Central memory CD8-positive, alpha-beta T cell (primary cell): ENCODE measurements around the gene TTC17.

Experiments
- ATAC-seq: fragments of 150-1000 bp; cut with Tn5 transposase; replicated peaks from 2 replicates; pipeline ENCODE4 v1.10.0; 2022; ENCODE audit warnings: mild to moderate bottlenecking, moderate FRiP score, moderate number of reproducible peaks; ENCODE audit not compliant: poor library complexity, severe bottlenecking; ENCODE audit errors: extremely low read depth
- DNase-seq, 2 donors: peaks; one replicate each; pipeline ENCODE4 v3.0.0; 2021; ENCODE audit warnings: low spot score in 2 of 2
- H3K27ac Mint-ChIP-seq: one replicate; pipeline ENCODE4 v1.8.0; 2022; ENCODE audit warnings: low read depth, mild to moderate bottlenecking, moderate library complexity, mixed read lengths
- H3K27me3 Mint-ChIP-seq: one replicate; pipeline ENCODE4 v1.8.0; 2022; ENCODE audit warnings: mixed read lengths
- H3K36me3 Mint-ChIP-seq: one replicate; pipeline ENCODE4 v1.8.0; 2022; ENCODE audit warnings: mild to moderate bottlenecking, moderate library complexity, mixed read lengths; ENCODE audit not compliant: insufficient read depth
- H3K4me1 Mint-ChIP-seq: one replicate; pipeline ENCODE4 v1.8.0; 2022; ENCODE audit warnings: mixed read lengths
- H3K4me3 Mint-ChIP-seq: one replicate; pipeline ENCODE4 v1.8.0; 2022; ENCODE audit warnings: mild to moderate bottlenecking, moderate library complexity, mixed read lengths
- H3K9me3 Mint-ChIP-seq: one replicate; pipeline ENCODE4 v1.8.0; 2022; ENCODE audit warnings: mixed read lengths

Gene TTC17

GRCh38 chr11:43359422-43359818 lies 700 bp downstream of the TTC17 start:
- ATAC-seq (peak; percentile 38), DNase-seq (no peak)
- Mint-ChIP-seq H3K27ac (peak overlapping the region; percentile 99), H3K9me3 (no peaks in the 10 kb centered on the region), H3K36me3 (peaks cover 20% of the 10 kb centered on the region), H3K27me3 (no peaks in the 10 kb centered on the region), H3K4me3 (peak overlapping the region; percentile 97), H3K4me1 (peaks cover 42% of the 10 kb centered on the region)

DNA sequence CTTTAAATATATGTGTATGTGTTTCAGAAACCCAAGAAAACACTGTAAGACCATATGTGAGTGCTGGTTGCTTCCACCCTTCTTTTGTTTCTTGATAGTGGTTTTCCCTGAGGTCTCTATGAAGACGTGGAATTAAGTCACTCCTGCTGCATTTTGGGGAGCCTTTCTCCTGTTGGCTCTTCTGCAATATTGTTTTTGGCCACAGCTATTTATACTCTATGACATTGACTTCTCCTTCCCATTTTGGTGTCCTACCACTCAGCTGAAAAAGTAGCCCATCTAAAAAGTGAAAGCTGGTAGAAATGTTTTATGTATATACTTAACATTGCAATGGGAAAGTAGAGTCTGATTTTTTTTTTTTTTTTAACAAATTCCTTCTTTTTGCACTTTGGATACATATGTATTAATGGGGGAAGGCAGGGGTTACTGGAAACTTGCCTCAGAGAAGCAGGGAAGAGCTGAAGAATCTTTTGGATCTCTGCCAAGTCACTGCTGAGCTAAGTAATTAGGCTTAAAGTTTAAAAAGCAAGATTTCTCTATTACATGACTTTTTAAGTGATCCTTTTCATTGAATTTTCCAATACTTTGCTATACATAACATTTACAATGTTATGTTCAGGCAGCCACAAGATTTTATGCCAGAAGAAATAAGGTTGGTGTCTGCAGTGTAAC lies 1.8 kb downstream of the TTC17 start:
- Mint-ChIP-seq H3K27ac (peak overlapping the region; percentile 99), H3K4me1 (peaks cover 45% of the 10 kb centered on the region), H3K27me3 (no peaks in the 10 kb centered on the region), H3K36me3 (peaks cover 25% of the 10 kb centered on the region), H3K9me3 (no peaks in the 10 kb centered on the region), H3K4me3 (peak overlapping the region; percentile 97)
- DNase-seq (no peak), ATAC-seq (no peak)

- Mint-ChIP-seq H3K27ac (peak overlapping the region; percentile 38), H3K9me3 (no peaks in the 10 kb centered on the region), H3K4me1 (peaks cover 49% of the 10 kb centered on the region), H3K4me3 (no peak overlapping the region), H3K36me3 (peaks cover 28% of the 10 kb centered on the region), H3K27me3 (no peaks in the 10 kb centered on the region)
- ATAC-seq (no peak), DNase-seq (no peak)
Observed at GRCh38 chr11:43366677-43367076, 8.0 kb downstream of the TTC17 start.

DNA sequence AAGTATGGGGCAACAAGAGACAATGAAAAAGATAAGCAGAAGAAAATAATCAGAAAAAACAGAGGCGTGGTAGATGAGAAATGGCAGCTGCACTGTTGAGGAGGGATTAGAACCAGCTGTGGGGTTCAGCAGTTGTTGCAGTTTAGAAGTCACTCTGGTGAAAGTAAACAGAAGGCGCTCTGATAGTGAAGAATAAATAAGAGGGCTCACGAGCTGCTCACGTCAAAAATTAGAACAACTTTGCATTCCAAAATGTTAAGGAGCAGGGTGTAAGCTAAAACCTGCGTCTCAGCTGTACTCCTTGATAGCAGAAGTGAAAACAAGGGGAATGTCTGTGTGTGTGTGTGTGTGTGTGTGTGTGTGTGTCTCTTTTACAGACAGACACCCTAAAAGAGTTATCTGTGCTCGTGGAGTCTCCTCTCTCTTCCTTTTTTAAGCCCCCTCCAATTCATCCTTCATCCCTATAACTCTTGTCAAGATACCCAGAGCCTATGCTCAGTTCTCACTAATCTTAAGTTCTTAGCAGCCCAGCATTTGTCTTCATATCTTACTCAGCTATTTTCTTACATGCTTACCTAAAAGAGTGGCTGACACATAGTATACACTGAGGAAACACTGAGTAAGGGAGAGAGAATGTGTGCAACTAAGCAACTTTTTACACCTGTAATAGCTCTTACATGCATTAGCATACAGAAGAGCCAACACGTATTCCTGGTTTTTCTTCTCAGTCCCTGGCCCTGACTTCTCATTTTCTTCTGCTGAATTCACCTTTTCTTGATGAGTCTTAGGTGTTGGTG lies 8.9 kb downstream of the TTC17 start:
- no peak overlapping the region for H3K4me3 Mint-ChIP-seq
- H3K4me1 Mint-ChIP-seq: peaks cover 44% of the 10 kb centered on the region
- ATAC-seq: no peak
- peaks cover 28% of the 10 kb centered on the region for H3K36me3 Mint-ChIP-seq
- DNase-seq: no peak
- H3K27me3 Mint-ChIP-seq: no peaks in the 10 kb centered on the region
- H3K27ac Mint-ChIP-seq: peak overlapping the region; percentile 38
- H3K9me3 Mint-ChIP-seq: no peaks in the 10 kb centered on the region

DNA sequence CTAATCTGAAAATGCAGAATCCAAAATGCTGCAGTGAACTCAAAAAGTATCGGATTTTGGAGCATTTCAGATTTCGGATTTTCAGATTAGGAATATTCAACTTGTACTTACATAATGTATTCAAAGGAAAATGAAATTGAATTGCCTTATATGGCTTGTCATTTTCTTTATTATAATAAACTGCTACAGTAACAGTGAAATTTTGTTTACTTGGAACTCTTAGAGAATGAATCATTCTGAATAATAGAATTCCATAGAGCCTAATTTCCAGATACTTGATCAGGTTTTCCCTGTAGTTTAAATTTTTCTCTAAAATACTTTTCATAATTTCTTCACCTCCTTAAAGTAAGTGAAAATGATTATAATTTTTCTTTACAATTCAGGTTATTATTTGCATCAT lies 17.3 kb downstream of the TTC17 start:
- no peaks in the 10 kb centered on the region for H3K9me3 Mint-ChIP-seq
- peaks cover 20% of the 10 kb centered on the region for H3K36me3 Mint-ChIP-seq
- ATAC-seq (no peak), DNase-seq (no peak)
- H3K4me3 Mint-ChIP-seq: no peak overlapping the region
- no peak overlapping the region for H3K27ac Mint-ChIP-seq
- peaks cover 11% of the 10 kb centered on the region for H3K4me1 Mint-ChIP-seq
- no peaks in the 10 kb centered on the region for H3K27me3 Mint-ChIP-seq

- DNase-seq: no peak
- Mint-ChIP-seq H3K4me1 (peaks cover 11% of the 10 kb centered on the region), H3K9me3 (no peaks in the 10 kb centered on the region), H3K27me3 (no peaks in the 10 kb centered on the region), H3K27ac (no peak overlapping the region), H3K36me3 (peaks cover 18% of the 10 kb centered on the region), H3K4me3 (no peak overlapping the region)
- ATAC-seq: no peak
Observed at GRCh38 chr11:43376594-43376993, 17.9 kb downstream of the TTC17 start.

DNA sequence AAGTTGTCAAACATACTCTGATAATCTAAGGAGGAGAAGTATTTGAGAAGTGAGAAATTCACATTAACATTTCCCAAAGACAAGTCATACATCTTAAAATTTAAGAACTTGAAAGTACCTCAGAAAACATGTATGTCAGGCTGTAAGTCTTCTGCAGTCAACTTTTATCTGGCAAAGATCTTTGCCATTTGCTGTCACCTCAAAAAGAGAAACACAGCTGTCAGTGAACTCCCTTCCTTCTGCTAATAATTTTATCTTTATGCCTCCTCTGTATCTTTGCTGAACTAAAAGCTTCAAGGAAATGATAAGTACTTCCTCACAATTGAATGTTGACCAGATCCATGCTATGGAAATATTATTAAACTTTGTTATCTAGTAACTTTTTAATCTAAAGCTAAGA lies 18.7 kb downstream of the TTC17 start:
- peaks cover 11% of the 10 kb centered on the region for H3K4me1 Mint-ChIP-seq
- peaks cover 18% of the 10 kb centered on the region for H3K36me3 Mint-ChIP-seq
- no peaks in the 10 kb centered on the region for H3K9me3 Mint-ChIP-seq
- ATAC-seq (no peak), DNase-seq (no peak)
- no peak overlapping the region for H3K4me3 Mint-ChIP-seq
- H3K27ac Mint-ChIP-seq: peak overlapping the region; percentile 32
- no peaks in the 10 kb centered on the region for H3K27me3 Mint-ChIP-seq

GRCh38 chr11:43378897-43379296 lies 20.2 kb downstream of the TTC17 start:
- H3K27me3 Mint-ChIP-seq: no peaks in the 10 kb centered on the region
- no peaks in the 10 kb centered on the region for H3K9me3 Mint-ChIP-seq
- H3K27ac Mint-ChIP-seq: no peak overlapping the region
- H3K36me3 Mint-ChIP-seq: peaks cover 20% of the 10 kb centered on the region
- peaks cover 13% of the 10 kb centered on the region for H3K4me1 Mint-ChIP-seq
- DNase-seq (no peak), ATAC-seq (no peak)
- no peak overlapping the region for H3K4me3 Mint-ChIP-seq

- H3K9me3 Mint-ChIP-seq: no peaks in the 10 kb centered on the region
- peaks cover 25% of the 10 kb centered on the region for H3K36me3 Mint-ChIP-seq
- H3K4me1 Mint-ChIP-seq: peaks cover 6% of the 10 kb centered on the region
- no peak overlapping the region for H3K4me3 Mint-ChIP-seq
- H3K27me3 Mint-ChIP-seq: no peaks in the 10 kb centered on the region
- ATAC-seq (no peak), DNase-seq (no peak)
- H3K27ac Mint-ChIP-seq: no peak overlapping the region
Observed at GRCh38 chr11:43381802-43382201, 23.1 kb downstream of the TTC17 start.

- no peaks in the 10 kb centered on the region for H3K27me3 Mint-ChIP-seq
- peaks cover 6% of the 10 kb centered on the region for H3K4me1 Mint-ChIP-seq
- DNase-seq (no peak), ATAC-seq (no peak)
- no peak overlapping the region for H3K4me3 Mint-ChIP-seq
- peaks cover 25% of the 10 kb centered on the region for H3K36me3 Mint-ChIP-seq
- no peak overlapping the region for H3K27ac Mint-ChIP-seq
- H3K9me3 Mint-ChIP-seq: no peaks in the 10 kb centered on the region
Observed at GRCh38 chr11:43382614-43383013, 23.9 kb downstream of the TTC17 start.

DNA sequence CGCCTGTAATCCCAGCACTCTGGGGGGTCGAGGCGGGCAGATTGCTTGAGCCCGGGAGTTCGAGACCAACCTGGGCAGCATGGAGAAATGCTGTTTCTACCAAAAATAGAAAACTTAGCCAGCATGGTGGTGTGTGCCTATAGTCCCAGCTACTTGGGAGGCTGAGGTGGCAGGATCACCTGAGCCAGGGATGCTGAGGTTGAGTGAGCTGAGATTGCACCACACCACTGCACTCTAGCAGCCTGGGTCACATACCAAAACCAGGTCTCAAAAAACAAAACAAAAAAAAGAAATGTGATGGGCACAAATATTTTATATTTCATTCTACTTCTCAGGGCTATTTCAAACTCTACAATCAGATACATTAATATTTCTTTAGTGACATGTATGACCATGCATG lies 25.7 kb downstream of the TTC17 start:
- H3K4me1 Mint-ChIP-seq: peaks cover 6% of the 10 kb centered on the region
- H3K4me3 Mint-ChIP-seq: no peak overlapping the region
- ATAC-seq: no peak
- H3K27me3 Mint-ChIP-seq: no peaks in the 10 kb centered on the region
- H3K36me3 Mint-ChIP-seq: peaks cover 29% of the 10 kb centered on the region
- no peaks in the 10 kb centered on the region for H3K9me3 Mint-ChIP-seq
- no peak for DNase-seq
- peak overlapping the region; percentile 10 for H3K27ac Mint-ChIP-seq

- Mint-ChIP-seq H3K4me3 (no peak overlapping the region), H3K4me1 (peaks cover 16% of the 10 kb centered on the region), H3K27me3 (no peaks in the 10 kb centered on the region), H3K27ac (peak overlapping the region; percentile 77), H3K9me3 (no peaks in the 10 kb centered on the region), H3K36me3 (peaks cover 61% of the 10 kb centered on the region)
- DNase-seq: no peak
- peak; percentile 79 for ATAC-seq
Observed at GRCh38 chr11:43392713-43393112, 34.0 kb downstream of the TTC17 start.

DNA sequence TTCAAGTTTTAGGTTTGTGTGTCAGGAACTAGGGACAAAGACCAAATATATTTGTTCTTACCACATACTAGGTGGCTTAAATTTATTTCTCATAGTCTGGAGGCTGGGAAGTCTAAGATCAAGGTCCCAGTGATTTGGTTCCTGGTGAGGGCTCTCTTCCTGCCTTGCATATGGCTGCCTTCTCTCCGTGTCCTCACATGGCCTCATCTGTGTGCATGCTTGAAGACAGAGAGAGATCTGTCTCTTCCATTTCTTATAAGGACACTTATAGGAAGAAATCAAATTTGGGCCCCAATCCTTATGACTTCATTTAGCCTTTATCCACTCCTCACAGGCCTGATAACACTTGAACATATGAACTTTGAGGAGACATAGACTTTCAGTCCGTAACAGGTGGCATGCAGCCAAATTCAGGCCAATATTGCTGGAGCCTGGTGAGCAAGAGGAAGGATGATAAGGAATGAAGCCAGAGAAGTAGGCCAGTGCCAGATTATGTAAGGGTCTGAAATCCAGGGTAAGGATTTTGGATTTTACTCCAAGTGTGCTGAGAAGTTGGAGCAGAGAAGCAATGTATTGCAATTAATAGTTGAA lies 35.1 kb downstream of the TTC17 start:
- Mint-ChIP-seq H3K27ac (peak overlapping the region; percentile 6), H3K9me3 (no peaks in the 10 kb centered on the region), H3K4me3 (no peak overlapping the region), H3K4me1 (peaks cover 16% of the 10 kb centered on the region), H3K36me3 (peaks cover 68% of the 10 kb centered on the region), H3K27me3 (no peaks in the 10 kb centered on the region)
- no peak for DNase-seq
- ATAC-seq: no peak
